SK-N-SH (cell line): ENCODE measurements around the gene GAS7. TPM values are rescaled to one million over a fixed set of nuclear protein-coding genes. Genes with fewer than 3 reads are reported as not detected.

Source experiments
- CTCF ChIA-PET: fragments of 300-600, 350-600 bp; formaldehyde crosslinking; extraction: SDS; loops from one replicate; lab custom pipeline; 2021; lab: Yijun Ruan, JAX
- POLR2A ChIA-PET: fragments of 350-600 bp; sonication (Branson Sonifier 250); formaldehyde crosslinking; extraction: SDS; loops from one replicate; lab custom pipeline; 2020; ENCODE audit warnings: antibody characterized with exemption, inconsistent platforms; lab: Yijun Ruan, JAX
- DNase-seq: peaks from one replicate; pipeline ENCODE4 v3.0.0; 2012
- H2AFZ ChIP-seq: fragments of 200-600 bp; sonication (generic); 2 replicates; pipeline ENCODE4 v1.8.1; 2016; ENCODE audit warnings: antibody characterized with exemption, mild to moderate bottlenecking, low read depth
- H3F3A ChIP-seq: fragments of 200-600 bp; sonication (generic); replicated peaks from 2 replicates; pipeline ENCODE3; 2016; ENCODE audit warnings: antibody characterized with exemption, mild to moderate bottlenecking; ENCODE audit not compliant: insufficient read depth
- H3K27ac ChIP-seq, 2 experiments: fragments of 200-500 bp in 1 of 2; fragments of 200-600 bp in 1 of 2; sonication (Bioruptor generic) in 1 of 2; sonication (generic), shearing (Covaris generic) in 1 of 2; 2 replicates each; pipeline versions ENCODE4 v1.5.1 to v1.6.1; 2014 to 2016; ENCODE audit warnings: low read depth in 2 of 2, inconsistent platforms in 1 of 2, low read length in 1 of 2, mild to moderate bottlenecking in 1 of 2, mixed read lengths in 1 of 2
- H3K27me3 ChIP-seq: fragments of 200-600 bp; sonication (generic), shearing (Covaris generic); 2 replicates; pipeline ENCODE4 v1.6.1; 2016; ENCODE audit warnings: mixed run types; ENCODE audit not compliant: insufficient read depth
- H3K36me3 ChIP-seq, 2 experiments: fragments of 200-500 bp in 1 of 2; fragments of 200-600 bp in 1 of 2; sonication (Bioruptor generic) in 1 of 2; sonication (generic) in 1 of 2; replicated peaks in 1 of 2; 2 replicates each; pipeline versions ENCODE3 to v1.5.1; 2014 to 2016; ENCODE audit warnings: low read length in 1 of 2, mild to moderate bottlenecking in 1 of 2; ENCODE audit not compliant: insufficient read depth in 2 of 2, control insufficient read depth in 1 of 2
- H3K4me1 ChIP-seq, 2 experiments: fragments of 200-500 bp in 1 of 2; fragments of 200-600 bp in 1 of 2; sonication (Bioruptor generic) in 1 of 2; sonication (generic), shearing (Covaris generic) in 1 of 2; 2 replicates each; pipeline versions ENCODE4 v1.5.1 to v1.6.1; 2014 to 2016; ENCODE audit warnings: low read depth in 1 of 2, low read length in 1 of 2, mixed run types in 1 of 2; ENCODE audit not compliant: insufficient read depth in 2 of 2, control insufficient read depth in 1 of 2
- H3K4me2 ChIP-seq: fragments of 200-600 bp; sonication (generic), shearing (Covaris generic); 2 replicates; pipeline ENCODE4 v1.6.1; 2017; ENCODE audit warnings: mixed run types
- H3K4me3 ChIP-seq, 2 experiments: fragments of 200-500 bp in 1 of 2; fragments of 200-600 bp in 1 of 2; sonication (Bioruptor generic) in 1 of 2; sonication (generic), shearing (Covaris generic) in 1 of 2; 2 replicates each; pipeline versions ENCODE4 v1.5.1 to v1.8.1; 2014 to 2016; ENCODE audit warnings: low read depth in 2 of 2, inconsistent platforms in 1 of 2, low read length in 1 of 2, mild to moderate bottlenecking in 1 of 2, mixed read lengths in 1 of 2, moderate library complexity in 1 of 2
- H3K79me2 ChIP-seq: fragments of 200-600 bp; sonication (generic); 2 replicates; pipeline ENCODE4 v1.8.1; 2017; ENCODE audit warnings: mild to moderate bottlenecking; ENCODE audit not compliant: insufficient read depth
- H3K9ac ChIP-seq: fragments of 200-600 bp; sonication (generic); 2 replicates; pipeline ENCODE4 v1.6.1; 2017; ENCODE audit warnings: mixed run types
- H3K9me2 ChIP-seq: fragments of 200-600 bp; sonication (generic); 2 replicates; pipeline ENCODE4 v1.6.1; 2017; ENCODE audit warnings: mixed run types
- H3K9me3 ChIP-seq: fragments of 200-600 bp; sonication (generic); 2 replicates; pipeline ENCODE4 v1.6.1; 2017; ENCODE audit warnings: mixed run types, mild to moderate bottlenecking, moderate library complexity
- H4K20me1 ChIP-seq: fragments of 200-600 bp; sonication (generic); 2 replicates; pipeline ENCODE4 v1.6.1; 2017; ENCODE audit warnings: mild to moderate bottlenecking, mixed run types; ENCODE audit not compliant: insufficient read depth
- CHD2 ChIP-seq: fragments of 150-350 bp; IDR thresholded peaks from 2 replicates; pipeline ENCODE4 v1.6.1; 2018; ENCODE audit warnings: low read length; ENCODE audit not compliant: partially characterized antibody
- ELF1 ChIP-seq: IDR thresholded peaks from 2 replicates; pipeline ENCODE4 v1.4.0; 2012
- EP300 ChIP-seq, 2 experiments: IDR thresholded peaks; 2 replicates each; pipeline versions ENCODE4 v1.4.0 to v1.6.1; 2012; ENCODE audit warnings: borderline replicate concordance in 1 of 2, low read depth in 1 of 2, low read length in 1 of 2
- EZH2phosphoT487 ChIP-seq: fragments of 200-600 bp; sonication (generic); IDR thresholded peaks from 2 replicates; pipeline ENCODE4 v1.6.1; 2017; ENCODE audit warnings: low read depth, mixed run types, mild to moderate bottlenecking, antibody characterized with exemption, moderate library complexity, borderline replicate concordance
- FOSL2 ChIP-seq: IDR thresholded peaks from 2 replicates; pipeline ENCODE4 v1.4.0; 2012; ENCODE audit warnings: low read depth, mild to moderate bottlenecking, moderate library complexity, borderline replicate concordance
- FOXM1 ChIP-seq: IDR thresholded peaks from 2 replicates; pipeline ENCODE4 v1.4.0; 2012; ENCODE audit warnings: low read depth, mild to moderate bottlenecking
- GATA2 ChIP-seq: sonication (generic); formaldehyde crosslinking; IDR thresholded peaks from 2 replicates; pipeline ENCODE4 v1.5.0; 2020; ENCODE audit warnings: mild to moderate bottlenecking, missing genetic modification reagents
- MEF2A ChIP-seq: IDR thresholded peaks from 2 replicates; pipeline ENCODE4 v1.4.0; 2012; ENCODE audit warnings: low read depth, borderline replicate concordance
- MXI1 ChIP-seq: IDR thresholded peaks from 2 replicates; pipeline ENCODE4 v1.6.1; 2012; ENCODE audit warnings: mild to moderate bottlenecking, low read depth, low read length, improper control_type of control experiment
- POLR2AphosphoS5 ChIP-seq: IDR thresholded peaks from 2 replicates; pipeline ENCODE4 v1.6.1; 2012; ENCODE audit warnings: low read depth, low read length
- RAD21 ChIP-seq: IDR thresholded peaks from 2 replicates; pipeline ENCODE4 v1.6.1; 2012; ENCODE audit warnings: mild to moderate bottlenecking, low read length
- RCOR1 ChIP-seq: fragments of 150-350 bp; IDR thresholded peaks from 2 replicates; pipeline ENCODE4 v1.6.1; 2017; ENCODE audit warnings: antibody characterized with exemption, low read length
- SMC3 ChIP-seq: IDR thresholded peaks from 2 replicates; pipeline ENCODE4 v1.6.1; 2012; ENCODE audit warnings: low read depth, low read length, improper control_type of control experiment
- TAF1 ChIP-seq: IDR thresholded peaks from 2 replicates; pipeline ENCODE4 v1.6.1; 2012; ENCODE audit warnings: low read depth, mild to moderate bottlenecking, low read length, moderate library complexity, borderline replicate concordance
- TCF12 ChIP-seq: IDR thresholded peaks from 2 replicates; pipeline ENCODE4 v1.4.0; 2012
- USF2 ChIP-seq: fragments of 150-350 bp; IDR thresholded peaks from 2 replicates; pipeline ENCODE4 v1.6.1; 2017; ENCODE audit warnings: antibody characterized with exemption, low read length, low read depth, borderline replicate concordance
- YY1 ChIP-seq: IDR thresholded peaks from 2 replicates; pipeline ENCODE4 v1.4.0; 2012; ENCODE audit warnings: low read depth, mild to moderate bottlenecking
- ZBTB33 ChIP-seq: IDR thresholded peaks from 2 replicates; pipeline ENCODE4 v1.4.0; 2012; ENCODE audit warnings: low read depth, borderline replicate concordance
- WGBS: methylation state at CpG from one replicate; pipeline ENCODE4 v1.1.6; 2017; ENCODE audit warnings: low lambda C conversion rate; 5-methylcytosine and 5-hydroxymethylcytosine counted together
- polyA plus RNA-seq, 3 experiments: library from polyadenylated mRNA; depleted of rRNA; stranded (reverse); fragments of >200 nt; gene quantifications; 2 replicates each; pipeline ENCODE4 v1.2.3, GENCODE V29; 2012

The GAS7 gene
- polyA plus RNA-seq, 1 of the 3 experiments (the other 2 are of a cell fraction), result 0.12 TPM

GRCh38 chr17:10233161-10233560 lies 34.8 kb upstream of the GAS7 start:
- H3K9me2 ChIP-seq, result no peaks in the 10 kb centered on the region
- no peak overlapping the region for H2AFZ ChIP-seq
- peaks cover 3% of the 10 kb centered on the region; the same call in 1 of the 2 replicates for H3K27me3 ChIP-seq
- H3K4me3 ChIP-seq, result no peak overlapping the region
- H3F3A ChIP-seq, result no peaks in the 10 kb centered on the region
- no peak for DNase-seq
- WGBS, result 8% methylated on average over 2 of the region's 2 CpGs
- H4K20me1 ChIP-seq, result no peaks in the 10 kb centered on the region
- no peaks in the 10 kb centered on the region for H3K9me3 ChIP-seq
- H3K27ac ChIP-seq, result no peak overlapping the region
- no peak overlapping the region for H3K4me2 ChIP-seq
- H3K79me2 ChIP-seq, result no peaks in the 10 kb centered on the region
- no peaks in the 10 kb centered on the region for H3K36me3 ChIP-seq
- no peaks in the 10 kb centered on the region for H3K4me1 ChIP-seq
- H3K9ac ChIP-seq, result no peak overlapping the region
- no peak for TF ChIP-seq EP300 (IDR thresholded peaks at IDR 0.05; ENCODE audit: borderline replicate concordance in 1 of 2, low read depth in 1 of 2, low read length in 1 of 2)
- TF ChIP-seq SMC3, result no peak
- TF ChIP-seq ZBTB33, result no peak
- no peak for TF ChIP-seq POLR2AphosphoS5
- TF ChIP-seq EZH2phosphoT487, result no peak
- TF ChIP-seq CHD2, result no peak
- TF ChIP-seq FOSL2, result no peak
- no peak for TF ChIP-seq YY1
- TF ChIP-seq USF2, result no peak
- TF ChIP-seq TAF1, result no peak
- TF ChIP-seq RAD21, result no peak
- TF ChIP-seq TCF12, result no peak
- no peak for TF ChIP-seq GATA2 (CRISPR knock-in tag)
- no peak for TF ChIP-seq MEF2A
- TF ChIP-seq RCOR1, result no peak
- TF ChIP-seq MXI1, result no peak
- CTCF ChIA-PET, result no interaction called here
- POLR2A ChIA-PET, result no interaction called here

- Histone ChIP-seq H3K4me1 (no peaks in the 10 kb centered on the region), H3K9ac (no peak overlapping the region), H3K9me3 (no peaks in the 10 kb centered on the region), H3K27ac (no peak overlapping the region), H3K9me2 (no peaks in the 10 kb centered on the region), H3F3A (no peaks in the 10 kb centered on the region), H3K79me2 (no peaks in the 10 kb centered on the region), H3K4me3 (no peak overlapping the region), H3K36me3 (no peaks in the 10 kb centered on the region), H2AFZ (no peak overlapping the region), H4K20me1 (no peaks in the 10 kb centered on the region), H3K27me3 (peaks cover 5% of the 10 kb centered on the region; the same call in 1 of the 2 replicates), H3K4me2 (no peak overlapping the region)
- CTCF ChIA-PET, result interaction anchor here (1.0 kb wide), 1 partner anchor 39 kb away, joined by 3 read pairs; no protein-coding TSS in a partner anchor
- no peak for TF ChIP-seq FOXM1
- no peak for TF ChIP-seq RCOR1
- TF ChIP-seq ELF1, result no peak
- POLR2A ChIA-PET, result no interaction called here
- 0% methylated on average over 2 of the region's 2 CpGs for WGBS
- no peak for DNase-seq
These were observed 30.8 kb upstream of the GAS7 start for GRCh38 chr17:10229181-10229580.
